Measurements from ENCODE around the gene TACC2.
"Not testable (repeated sequence)": the region's sequence is repeated elsewhere in the genome, so short reads cannot be mapped to it uniquely, and the experiment has no call there.

The TACC2 gene

GRCh38 chr10:122096181-122096580, 107.2 kb downstream of the TACC2 start:
- not testable (repeated sequence) for DNase-seq

- no peak for DNase-seq
These were observed 107.7 kb downstream of the TACC2 start for GRCh38 chr10:122096705-122097104.

- DNase-seq, result no peak
These were observed 109.0 kb downstream of the TACC2 start for GRCh38 chr10:122097935-122098334.

DNA sequence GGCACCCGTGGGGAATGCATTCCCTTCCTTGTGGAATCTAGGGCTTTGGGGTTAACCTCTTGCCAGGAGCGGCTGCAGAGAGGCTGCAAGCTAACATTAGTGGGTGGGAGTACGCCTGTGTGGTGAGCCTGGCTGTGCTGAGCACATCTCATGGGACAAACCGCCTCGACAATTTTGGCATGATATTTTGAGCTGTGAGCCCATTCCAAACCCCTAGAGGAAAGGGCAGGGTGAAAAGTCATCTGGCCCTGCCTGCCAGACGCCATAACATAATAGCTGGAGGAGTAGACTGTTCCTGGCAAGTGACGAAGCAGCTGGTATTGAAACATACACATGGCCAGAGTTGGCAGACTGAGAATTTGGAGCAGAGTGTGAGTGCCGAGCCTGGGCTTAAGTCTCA, 110.0 kb downstream of the TACC2 start:
- DNase-seq, result no peak

DNA sequence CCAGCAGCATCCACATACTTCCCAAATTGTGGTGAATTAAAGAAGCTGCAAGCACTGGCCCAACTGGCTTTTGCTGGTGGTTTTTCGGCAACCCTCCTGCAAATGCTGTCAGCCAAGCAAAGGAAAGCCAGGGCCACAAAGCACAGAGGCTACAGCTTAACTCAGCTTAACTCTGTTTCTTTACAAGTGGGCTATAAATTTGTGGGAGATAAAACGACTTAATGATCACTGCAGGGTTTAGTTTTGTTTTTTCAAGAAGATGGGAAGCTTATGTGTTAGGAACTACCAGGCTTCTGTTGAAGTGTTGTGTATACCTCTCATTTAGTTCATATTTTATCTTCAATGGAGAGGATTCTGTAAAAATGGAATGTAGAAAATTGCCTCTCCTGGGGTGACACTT, 110.6 kb downstream of the TACC2 start:
- DNase-seq, result no peak

- DNase-seq, result no peak
These were observed 113.3 kb downstream of the TACC2 start for GRCh38 chr10:122102146-122102868.

- no peak for DNase-seq
These were observed 114.0 kb downstream of the TACC2 start for GRCh38 chr10:122102869-122103525.

DNA sequence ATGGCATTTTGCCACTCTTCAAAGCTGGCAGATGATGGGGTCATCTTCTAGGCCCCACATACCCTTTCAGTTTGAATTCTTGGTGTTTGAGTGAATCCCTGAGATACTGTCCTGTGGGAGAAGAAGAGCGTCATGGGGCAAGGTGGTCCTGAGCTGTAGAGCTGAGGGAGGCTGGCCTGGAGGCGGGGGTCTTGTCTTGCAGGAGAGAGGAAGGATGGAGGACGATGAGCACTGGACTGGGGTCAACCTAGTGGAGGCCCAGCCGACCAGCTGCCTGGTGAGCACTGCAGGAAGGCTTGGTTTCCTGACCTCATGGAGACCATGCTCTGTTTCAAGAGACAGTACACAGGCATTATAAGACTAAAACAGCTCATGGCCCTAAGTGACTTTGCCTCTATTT, 114.6 kb downstream of the TACC2 start:
- DNase-seq, result no peak

DNA sequence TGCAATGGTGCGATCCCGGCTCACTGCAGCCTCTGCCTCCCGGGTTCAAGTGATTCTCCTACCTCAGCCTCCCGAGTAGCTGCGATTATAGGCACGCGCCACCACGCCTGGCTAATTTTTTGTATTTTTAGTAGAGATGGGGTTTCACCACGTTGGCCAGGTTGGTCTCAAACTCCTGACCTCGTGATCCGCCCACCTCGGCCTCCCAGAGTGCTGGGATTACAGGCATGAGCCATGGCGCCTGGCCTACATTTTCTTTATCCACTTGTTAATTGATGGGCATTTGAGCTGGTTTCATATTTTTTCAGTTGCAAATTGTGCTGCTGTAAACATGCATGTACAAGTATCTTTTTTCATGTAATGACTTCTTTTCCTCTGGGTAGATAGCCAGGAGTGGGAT, 119.8 kb downstream of the TACC2 start:
- DNase-seq, result not testable (repeated sequence)

GRCh38 chr10:122112021-122112616, 123.2 kb downstream of the TACC2 start:
- no peak for DNase-seq

DNA sequence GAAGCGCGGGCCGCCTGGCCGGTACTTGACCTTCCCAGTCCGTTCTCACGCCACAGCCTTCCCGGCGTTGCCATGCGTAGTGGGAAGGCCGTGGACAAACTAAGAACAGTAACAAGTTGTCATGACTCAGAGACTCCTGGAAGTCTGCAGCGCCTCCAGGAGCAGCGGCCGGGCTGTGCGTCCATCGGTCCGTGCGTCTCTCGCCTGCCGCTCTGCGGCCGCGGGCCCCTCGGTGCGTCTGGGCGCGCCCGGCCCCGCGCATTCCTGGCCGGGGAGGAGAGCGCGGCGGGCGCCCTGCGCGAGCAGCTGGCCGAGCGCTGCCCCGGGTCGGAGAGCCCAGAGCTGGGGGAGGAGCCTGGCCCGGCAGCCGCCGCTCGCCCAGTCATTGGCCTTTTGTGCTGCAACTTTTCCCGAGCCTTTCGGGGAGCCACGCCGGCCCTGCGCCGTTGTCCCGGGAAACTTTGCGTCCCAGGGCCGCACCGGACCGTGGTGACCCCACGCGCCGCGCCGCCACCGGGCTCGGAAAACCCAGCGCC, 123.7 kb downstream of the TACC2 start:
- DNase-seq, result no peak

DNA sequence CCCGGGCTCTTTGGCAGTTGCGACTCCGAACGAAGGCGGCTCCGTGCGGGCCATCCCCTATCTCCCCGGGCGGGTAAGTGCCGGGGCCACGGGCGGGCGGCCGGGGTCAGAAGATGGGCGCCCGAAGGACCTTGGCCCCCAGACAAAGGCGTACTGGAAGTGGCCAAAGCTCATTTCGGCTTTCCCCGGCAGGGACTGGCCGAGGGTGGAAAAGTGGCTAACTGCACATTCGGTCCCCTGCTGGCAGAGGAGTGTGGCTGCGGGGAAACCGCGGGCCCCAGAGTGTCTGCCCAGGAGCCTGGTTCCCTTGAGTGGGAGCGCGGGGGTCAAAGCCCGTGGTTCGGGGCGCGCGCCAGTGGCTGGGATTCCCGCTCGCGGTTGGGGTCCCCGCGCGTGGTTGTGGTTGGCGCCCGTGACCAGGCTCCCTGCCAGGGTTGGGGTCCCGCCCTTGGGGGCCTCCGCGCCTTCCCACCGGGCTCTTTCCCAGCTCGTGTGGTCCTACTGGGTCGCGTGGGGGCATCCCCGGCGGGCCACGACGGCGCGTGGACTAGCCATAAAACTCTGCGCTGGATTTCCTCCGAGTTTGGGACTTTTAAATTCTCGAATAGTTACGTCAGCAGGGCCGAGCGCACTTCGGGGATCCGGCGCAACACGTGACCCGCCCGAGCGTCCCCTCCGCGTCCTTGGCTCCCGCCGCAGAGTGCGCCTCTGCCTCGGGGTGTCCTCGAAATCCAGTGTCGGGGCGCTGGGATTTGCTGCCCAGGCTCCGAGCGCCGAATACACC, 124.4 kb downstream of the TACC2 start:
- DNase-seq, result no peak

GRCh38 chr10:122113945-122114747, 125.2 kb downstream of the TACC2 start:
- no peak for DNase-seq

DNA sequence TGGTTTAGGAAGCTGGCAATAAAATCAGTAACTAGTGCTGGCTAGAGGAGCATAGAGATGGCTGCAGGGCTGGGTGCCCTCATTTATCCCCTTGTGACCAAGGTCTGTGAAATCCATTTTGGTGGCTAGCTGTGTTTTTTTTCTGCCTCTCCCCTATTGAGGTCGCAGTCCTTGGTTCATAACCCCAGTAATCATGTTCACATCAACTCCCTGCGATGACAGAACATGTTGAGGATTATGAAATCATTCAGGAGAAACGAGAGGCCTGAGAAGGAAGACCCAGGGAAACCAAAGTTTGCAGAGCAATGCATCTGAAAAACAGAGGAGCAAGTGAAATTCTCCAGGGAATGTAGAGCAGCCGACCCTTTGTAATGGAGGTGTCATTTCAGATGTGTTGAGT, 126.9 kb downstream of the TACC2 start:
- no peak for DNase-seq

GRCh38 chr10:122116331-122116730, 127.4 kb downstream of the TACC2 start:
- DNase-seq, result no peak

DNA sequence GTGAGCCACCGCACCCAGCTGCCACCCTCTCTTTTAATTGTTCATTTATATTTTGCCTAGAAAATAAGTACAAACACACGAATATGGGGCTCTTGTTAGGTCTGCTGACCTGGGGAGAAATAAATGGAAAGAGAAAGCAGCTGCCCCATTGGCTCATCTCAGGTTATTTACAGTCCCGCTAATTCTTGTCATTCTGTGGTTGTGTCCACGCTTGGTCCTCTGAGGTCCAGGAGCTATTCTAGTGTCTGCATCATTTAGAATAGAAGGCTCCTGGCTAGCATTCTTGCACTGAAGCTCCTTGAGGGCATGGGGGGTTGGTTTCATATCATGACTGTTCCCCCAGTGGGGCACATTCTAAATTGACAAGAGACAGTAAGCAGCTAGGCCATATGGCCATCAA, 128.5 kb downstream of the TACC2 start:
- no peak for DNase-seq

GRCh38 chr10:122120008-122120744, 131.2 kb downstream of the TACC2 start:
- no peak for DNase-seq

GRCh38 chr10:122121059-122121458, 132.1 kb downstream of the TACC2 start:
- no peak for DNase-seq

DNA sequence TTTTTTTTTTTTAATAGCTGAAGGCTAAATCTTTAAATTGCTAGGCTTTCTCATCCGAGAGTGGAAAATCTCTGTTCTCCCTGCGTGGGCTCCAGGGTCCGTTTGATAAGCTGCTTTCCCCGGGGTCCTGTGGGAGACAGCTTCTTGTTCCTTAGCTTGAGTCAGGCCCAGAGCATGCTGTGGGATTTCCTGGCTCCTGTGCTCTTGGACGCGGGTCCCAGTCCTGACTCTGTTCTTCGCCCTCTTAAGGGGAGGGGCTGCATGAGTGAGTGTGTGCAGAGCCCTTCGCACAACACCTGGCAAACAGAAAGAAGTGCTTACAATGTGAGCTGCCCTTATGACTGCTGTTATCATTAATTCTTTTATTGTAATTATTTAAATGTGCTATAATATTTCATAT, 133.5 kb downstream of the TACC2 start:
- no peak for DNase-seq

DNA sequence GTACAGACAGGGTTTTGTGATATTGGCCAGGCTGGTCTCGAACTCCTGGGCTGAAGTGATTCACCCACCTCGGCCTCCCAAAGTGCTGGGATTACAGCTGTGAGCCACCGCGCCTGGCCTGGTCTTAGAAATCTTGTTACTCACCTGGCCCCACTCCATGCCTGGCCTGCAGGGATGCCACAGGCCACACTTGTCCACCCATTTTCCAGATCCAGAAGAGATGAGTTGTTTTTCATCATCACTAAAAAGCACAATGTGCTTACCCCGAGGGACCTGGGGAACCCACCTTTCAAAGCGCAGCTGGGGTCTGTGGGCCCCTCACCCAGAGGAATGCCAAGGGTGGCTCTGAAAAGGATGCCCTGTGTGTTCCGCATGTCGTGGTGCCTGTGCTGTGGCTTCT, 134.2 kb downstream of the TACC2 start:
- DNase-seq, result no peak

DNA sequence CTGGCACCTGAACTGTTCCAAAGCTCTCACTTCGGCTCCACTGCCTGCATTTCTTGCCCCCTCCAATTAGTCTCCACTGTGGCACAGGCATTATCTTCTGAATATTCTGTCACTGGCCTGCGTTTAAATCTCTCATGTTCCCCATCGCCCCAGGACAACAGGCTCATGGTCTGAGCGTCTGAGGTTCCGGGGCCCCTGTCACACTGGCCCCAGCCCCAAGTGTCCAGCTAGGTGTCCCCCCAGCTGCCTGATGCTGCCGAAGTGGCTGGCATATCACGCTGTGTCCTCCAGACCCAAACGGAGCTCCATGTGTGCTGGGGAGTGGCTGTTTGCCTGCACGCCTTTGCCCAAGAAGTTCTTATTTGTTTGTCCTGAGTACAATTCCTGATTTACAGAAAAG, 135.4 kb downstream of the TACC2 start:
- DNase-seq, result no peak

GRCh38 chr10:122124808-122125207, 135.8 kb downstream of the TACC2 start:
- DNase-seq, result no peak
